ENCODE data around the gene CLIC4.
"Not testable (repeated sequence)": the region's sequence is repeated elsewhere in the genome, so short reads cannot be mapped to it uniquely, and the experiment has no call there.

The CLIC4 gene

GRCh38 chr1:24717887-24718650 lies 27.2 kb upstream of the CLIC4 start:
- no peak for DNase-seq (ENCODE audit: insufficient read length, low spot score)
- FAIRE-seq = peak; percentile 23
- no peak for TF ChIP-seq TAF1 (IDR thresholded peaks at IDR 0.05; ENCODE audit: low read depth, low read length)
- no peak for TF ChIP-seq PAX5 (IDR thresholded peaks at IDR 0.05; ENCODE audit: insufficient read depth, low read length, severe bottlenecking)
- TF ChIP-seq POU2F2 (IDR thresholded peaks at IDR 0.05; ENCODE audit: low read depth, low read length) = no peak
- TF ChIP-seq SPI1 (IDR thresholded peaks at IDR 0.05; ENCODE audit: low read depth, low read length) = no peak
- TF ChIP-seq POLR2AphosphoS5 (IDR thresholded peaks at IDR 0.05; ENCODE audit: low read depth, low read length) = no peak
- no peak for TF ChIP-seq POLR2A (IDR thresholded peaks at IDR 0.05; ENCODE audit: low read depth, low read length)

DNA sequence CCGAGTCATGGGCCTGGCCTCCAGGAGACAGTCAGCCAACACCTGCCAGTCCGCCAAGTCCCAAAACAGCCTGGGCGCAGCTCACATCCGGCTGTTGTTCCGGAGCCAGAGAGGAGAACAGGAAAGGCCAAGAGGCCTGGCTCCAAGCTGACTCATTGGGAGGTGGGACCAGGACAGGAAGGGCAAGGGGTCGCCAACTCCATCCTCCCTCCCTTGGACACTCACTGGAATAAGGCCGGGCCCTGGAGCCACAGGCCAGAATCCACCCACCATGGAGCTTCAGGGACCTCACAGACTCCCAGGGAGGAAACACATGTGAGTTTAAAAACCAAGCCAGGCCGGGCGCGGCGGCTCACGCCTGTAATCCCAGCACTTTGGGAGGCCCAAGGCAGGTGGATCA lies 25.1 kb upstream of the CLIC4 start:
- TF ChIP-seq PAX5 (IDR thresholded peaks at IDR 0.05; ENCODE audit: insufficient read depth, low read length, severe bottlenecking) (no peak), POLR2AphosphoS5 (IDR thresholded peaks at IDR 0.05; ENCODE audit: low read depth, low read length) (no peak), TAF1 (IDR thresholded peaks at IDR 0.05; ENCODE audit: low read depth, low read length) (no peak), POU2F2 (IDR thresholded peaks at IDR 0.05; ENCODE audit: low read depth, low read length) (no peak), POLR2A (IDR thresholded peaks at IDR 0.05; ENCODE audit: low read depth, low read length) (no peak), SPI1 (IDR thresholded peaks at IDR 0.05; ENCODE audit: low read depth, low read length) (no peak)
- no peak for FAIRE-seq

DNA sequence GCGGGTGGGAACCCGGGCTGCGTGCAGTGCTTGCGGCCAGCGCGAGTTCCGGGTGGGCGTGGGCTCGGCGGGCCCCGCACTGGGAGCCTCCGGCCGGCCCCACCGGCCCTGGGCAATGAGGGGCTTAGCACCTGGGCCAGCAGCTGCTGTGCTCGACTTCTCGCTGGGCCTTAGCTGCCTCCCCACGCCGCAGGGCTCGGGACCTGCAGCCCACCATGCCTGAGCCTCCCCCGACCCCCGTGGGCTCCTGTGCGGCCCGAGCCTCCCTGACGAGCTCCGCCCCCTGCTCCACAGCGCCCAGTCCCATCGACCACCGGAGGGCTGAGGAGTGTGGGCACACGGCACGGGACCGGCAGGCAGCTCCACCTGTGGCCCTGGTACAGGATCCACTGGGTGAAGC lies 23.7 kb upstream of the CLIC4 start:
- TF ChIP-seq SPI1 (IDR thresholded peaks at IDR 0.05; ENCODE audit: low read depth, low read length) = no peak
- no peak for TF ChIP-seq POLR2A (IDR thresholded peaks at IDR 0.05; ENCODE audit: low read depth, low read length)
- TF ChIP-seq POU2F2 (IDR thresholded peaks at IDR 0.05; ENCODE audit: low read depth, low read length) = no peak
- TF ChIP-seq PAX5 (IDR thresholded peaks at IDR 0.05; ENCODE audit: insufficient read depth, low read length, severe bottlenecking) = no peak
- DNase-seq (ENCODE audit: insufficient read length, low spot score) = no peak

More for the DNA sequence above, 25.1 kb upstream of the CLIC4 start:
- no peak for DNase-seq (ENCODE audit: insufficient read length, low spot score)

DNA sequence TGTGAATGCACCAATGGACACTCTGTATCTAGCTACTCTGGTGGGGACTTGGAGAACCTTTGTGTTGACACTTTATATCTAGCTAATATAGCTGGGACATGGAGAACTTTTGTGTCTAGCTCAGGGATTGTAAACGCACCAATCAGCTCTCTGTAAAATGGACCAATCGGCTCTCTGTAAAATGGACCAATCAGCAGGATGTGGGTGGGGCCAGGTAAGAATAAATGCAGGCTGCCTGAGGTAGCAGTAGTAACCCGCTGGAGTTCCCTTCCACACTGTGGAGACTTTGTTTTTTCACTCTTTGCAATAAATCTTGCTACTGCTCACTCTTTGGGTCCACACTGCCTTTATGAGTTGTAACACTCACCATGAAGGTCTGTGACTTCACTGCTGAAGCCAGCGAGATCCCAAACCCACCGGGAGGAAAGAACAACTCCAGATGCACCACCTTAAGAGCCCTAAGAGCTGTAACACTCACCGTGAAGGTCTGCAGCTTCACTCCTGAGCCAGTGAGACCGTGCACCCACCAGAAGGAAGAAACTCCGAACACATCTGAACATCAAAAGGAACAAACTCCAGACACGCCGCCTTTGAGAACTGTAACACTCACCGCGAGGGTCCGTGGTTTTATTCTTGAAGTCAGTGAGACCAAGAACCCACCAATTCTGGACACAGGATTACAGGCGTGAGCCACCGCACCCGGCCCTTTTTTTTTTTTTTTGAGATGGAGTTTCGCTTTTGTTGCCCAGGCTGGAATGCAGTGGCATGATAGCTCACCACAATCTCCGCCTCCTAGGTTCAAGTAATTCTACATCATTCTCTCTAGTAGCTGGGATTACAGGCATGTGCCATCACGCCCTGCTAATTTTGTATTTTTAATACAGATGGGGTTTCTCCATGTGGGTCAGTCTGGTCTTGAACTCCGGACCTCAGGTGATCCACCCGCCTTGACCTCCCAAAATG lies 22.9 kb upstream of the CLIC4 start:
- FAIRE-seq; DNase-seq (ENCODE audit: insufficient read length, low spot score): not testable (repeated sequence)

More for the DNA sequence above, 23.7 kb upstream of the CLIC4 start:
- FAIRE-seq = no peak

GRCh38 chr1:24724345-24725208 lies 20.7 kb upstream of the CLIC4 start:
- TF ChIP-seq PAX5 (IDR thresholded peaks at IDR 0.05; ENCODE audit: insufficient read depth, low read length, severe bottlenecking) (no peak), SPI1 (IDR thresholded peaks at IDR 0.05; ENCODE audit: low read depth, low read length) (no peak), POLR2A (IDR thresholded peaks at IDR 0.05; ENCODE audit: low read depth, low read length) (no peak), TAF1 (IDR thresholded peaks at IDR 0.05; ENCODE audit: low read depth, low read length) (no peak), POLR2AphosphoS5 (IDR thresholded peaks at IDR 0.05; ENCODE audit: low read depth, low read length) (no peak), POU2F2 (IDR thresholded peaks at IDR 0.05; ENCODE audit: low read depth, low read length) (no peak)
- no peak for DNase-seq (ENCODE audit: insufficient read length, low spot score)
- no peak for FAIRE-seq

DNA sequence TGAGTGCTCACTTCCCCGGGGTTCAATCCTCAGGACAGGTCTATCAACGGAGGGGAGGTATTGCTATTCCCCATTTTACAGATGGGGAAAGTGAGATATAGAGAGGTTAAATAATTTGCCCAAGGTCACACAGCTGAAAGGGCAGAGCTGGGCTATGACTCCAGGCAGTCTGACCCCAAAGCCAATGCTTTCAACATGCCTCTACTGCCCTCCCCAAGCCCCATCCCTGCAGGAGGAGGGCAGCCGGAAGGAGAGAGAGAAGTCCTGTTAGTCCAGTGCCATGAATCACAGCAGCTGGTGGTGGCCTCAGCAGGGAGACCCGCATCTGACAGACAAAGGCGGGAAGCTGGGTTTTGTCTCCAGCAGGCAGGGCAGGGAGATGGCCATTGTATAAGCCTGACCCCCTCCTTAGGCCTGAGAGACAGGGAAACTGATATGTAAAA lies 20.0 kb upstream of the CLIC4 start:
- FAIRE-seq = no peak
- no peak for DNase-seq (ENCODE audit: insufficient read length, low spot score)
- no peak for TF ChIP-seq SPI1 (IDR thresholded peaks at IDR 0.05; ENCODE audit: low read depth, low read length)
- TF ChIP-seq PAX5 (IDR thresholded peaks at IDR 0.05; ENCODE audit: insufficient read depth, low read length, severe bottlenecking) = no peak
- no peak for TF ChIP-seq POLR2A (IDR thresholded peaks at IDR 0.05; ENCODE audit: low read depth, low read length)
- TF ChIP-seq POLR2AphosphoS5 (IDR thresholded peaks at IDR 0.05; ENCODE audit: low read depth, low read length) = no peak
- no peak for TF ChIP-seq TAF1 (IDR thresholded peaks at IDR 0.05; ENCODE audit: low read depth, low read length)
- TF ChIP-seq POU2F2 (IDR thresholded peaks at IDR 0.05; ENCODE audit: low read depth, low read length) = no peak

GRCh38 chr1:24726741-24727140 lies 18.5 kb upstream of the CLIC4 start:
- TF ChIP-seq POLR2AphosphoS5 (IDR thresholded peaks at IDR 0.05; ENCODE audit: low read depth, low read length) = no peak
- TF ChIP-seq POU2F2 (IDR thresholded peaks at IDR 0.05; ENCODE audit: low read depth, low read length) = no peak
- TF ChIP-seq SPI1 (IDR thresholded peaks at IDR 0.05; ENCODE audit: low read depth, low read length) = no peak
- no peak for TF ChIP-seq PAX5 (IDR thresholded peaks at IDR 0.05; ENCODE audit: insufficient read depth, low read length, severe bottlenecking)
- TF ChIP-seq TAF1 (IDR thresholded peaks at IDR 0.05; ENCODE audit: low read depth, low read length) = no peak
- no peak for TF ChIP-seq POLR2A (IDR thresholded peaks at IDR 0.05; ENCODE audit: low read depth, low read length)
- FAIRE-seq (no peak), DNase-seq (ENCODE audit: insufficient read length, low spot score) (no peak)

GRCh38 chr1:24727501-24728216 lies 17.6 kb upstream of the CLIC4 start:
- FAIRE-seq (peak; percentile 92), DNase-seq (ENCODE audit: insufficient read length, low spot score) (peak; percentile 52)
- no peak for TF ChIP-seq POLR2A (IDR thresholded peaks at IDR 0.05; ENCODE audit: low read depth, low read length)

GRCh38 chr1:24728982-24729381 lies 16.3 kb upstream of the CLIC4 start:
- no peak for TF ChIP-seq TAF1 (IDR thresholded peaks at IDR 0.05; ENCODE audit: low read depth, low read length)
- no peak for TF ChIP-seq PAX5 (IDR thresholded peaks at IDR 0.05; ENCODE audit: insufficient read depth, low read length, severe bottlenecking)
- TF ChIP-seq POU2F2 (IDR thresholded peaks at IDR 0.05; ENCODE audit: low read depth, low read length) = no peak
- no peak for TF ChIP-seq POLR2A (IDR thresholded peaks at IDR 0.05; ENCODE audit: low read depth, low read length)
- no peak for TF ChIP-seq POLR2AphosphoS5 (IDR thresholded peaks at IDR 0.05; ENCODE audit: low read depth, low read length)
- no peak for TF ChIP-seq SPI1 (IDR thresholded peaks at IDR 0.05; ENCODE audit: low read depth, low read length)
- FAIRE-seq = no peak
- no peak for DNase-seq (ENCODE audit: insufficient read length, low spot score)
